HEK293T (cell line): ENCODE results near the gene TTC28.

Source experiments
- CTCF ChIA-PET: fragments of 350-600 bp; formaldehyde crosslinking; extraction: SDS; loops from one replicate; lab custom pipeline; 2021; ENCODE audit warnings: antibody characterized with exemption, inconsistent platforms; lab: Yijun Ruan, JAX
- POLR2A ChIA-PET: fragments of 350-600 bp; formaldehyde crosslinking; extraction: SDS; loops from one replicate; lab custom pipeline; 2020; ENCODE audit warnings: antibody characterized with exemption, inconsistent platforms; lab: Yijun Ruan, JAX
- DNase-seq: peaks from one replicate; pipeline ENCODE4 v3.0.0; 2012; ENCODE audit warnings: mixed read lengths; ENCODE audit errors: extremely low spot score
- ARNT ChIP-seq: fragments of 450-650 bp; IDR thresholded peaks from 2 replicates; pipeline ENCODE4 v1.6.1; 2017; ENCODE audit warnings: mild to moderate bottlenecking
- BHLHE40 ChIP-seq: fragments of 450-650 bp; IDR thresholded peaks from 2 replicates; pipeline ENCODE4 v1.6.1; 2016; ENCODE audit warnings: mild to moderate bottlenecking, moderate library complexity, borderline replicate concordance
- CTBP1 ChIP-seq: fragments of 450-650 bp; IDR thresholded peaks from 2 replicates; pipeline ENCODE4 v1.6.1; 2016; ENCODE audit warnings: borderline replicate concordance
- ELF4 ChIP-seq: fragments of 450-650 bp; IDR thresholded peaks from 2 replicates; pipeline ENCODE4 v1.6.1; 2017; ENCODE audit warnings: antibody characterized with exemption
- FOXA1 ChIP-seq: fragments of 450-650 bp; IDR thresholded peaks from 2 replicates; pipeline ENCODE4 v1.6.1; 2016; ENCODE audit warnings: mild to moderate bottlenecking
- FOXK2 ChIP-seq: fragments of 450-650 bp; IDR thresholded peaks from 2 replicates; pipeline ENCODE4 v1.6.1; 2016; ENCODE audit warnings: mild to moderate bottlenecking
- FOXM1 ChIP-seq: fragments of 450-650 bp; IDR thresholded peaks from 2 replicates; pipeline ENCODE4 v1.6.1; 2017; ENCODE audit warnings: mild to moderate bottlenecking, borderline replicate concordance
- HDGF ChIP-seq: fragments of 450-650 bp; IDR thresholded peaks from 2 replicates; pipeline ENCODE4 v1.6.1; 2017; ENCODE audit warnings: antibody characterized with exemption, borderline replicate concordance
- L3MBTL2 ChIP-seq: fragments of 450-650 bp; conservative IDR thresholded peaks from 2 replicates; pipeline ENCODE4 v1.6.1; 2016; ENCODE audit warnings: mild to moderate bottlenecking
- LEF1 ChIP-seq: fragments of 450-650 bp; IDR thresholded peaks from 2 replicates; pipeline ENCODE4 v1.6.1; 2017; ENCODE audit warnings: mild to moderate bottlenecking, borderline replicate concordance
- NFRKB ChIP-seq: fragments of 450-650 bp; IDR thresholded peaks from 2 replicates; pipeline ENCODE4 v1.6.1; 2016; ENCODE audit warnings: mild to moderate bottlenecking, moderate library complexity
- SP1 ChIP-seq: fragments of 450-650 bp; IDR thresholded peaks from 2 replicates; pipeline ENCODE4 v1.6.1; 2017
- SUZ12 ChIP-seq: fragments of 450-650 bp; IDR thresholded peaks from 2 replicates; pipeline ENCODE4 v1.6.1; 2016; ENCODE audit warnings: mild to moderate bottlenecking
- TARDBP ChIP-seq: fragments of 450-650 bp; IDR thresholded peaks from 2 replicates; pipeline ENCODE4 v1.6.1; 2016
- ZNF384 ChIP-seq: fragments of 450-650 bp; IDR thresholded peaks from 2 replicates; pipeline ENCODE4 v1.6.1; 2016
- TF ChIP-seq, protein P1 (sequence below): fragments of 450-650 bp; IDR thresholded peaks from 2 replicates; pipeline ENCODE4 v1.6.1; 2016

TTC28 gene

DNA sequence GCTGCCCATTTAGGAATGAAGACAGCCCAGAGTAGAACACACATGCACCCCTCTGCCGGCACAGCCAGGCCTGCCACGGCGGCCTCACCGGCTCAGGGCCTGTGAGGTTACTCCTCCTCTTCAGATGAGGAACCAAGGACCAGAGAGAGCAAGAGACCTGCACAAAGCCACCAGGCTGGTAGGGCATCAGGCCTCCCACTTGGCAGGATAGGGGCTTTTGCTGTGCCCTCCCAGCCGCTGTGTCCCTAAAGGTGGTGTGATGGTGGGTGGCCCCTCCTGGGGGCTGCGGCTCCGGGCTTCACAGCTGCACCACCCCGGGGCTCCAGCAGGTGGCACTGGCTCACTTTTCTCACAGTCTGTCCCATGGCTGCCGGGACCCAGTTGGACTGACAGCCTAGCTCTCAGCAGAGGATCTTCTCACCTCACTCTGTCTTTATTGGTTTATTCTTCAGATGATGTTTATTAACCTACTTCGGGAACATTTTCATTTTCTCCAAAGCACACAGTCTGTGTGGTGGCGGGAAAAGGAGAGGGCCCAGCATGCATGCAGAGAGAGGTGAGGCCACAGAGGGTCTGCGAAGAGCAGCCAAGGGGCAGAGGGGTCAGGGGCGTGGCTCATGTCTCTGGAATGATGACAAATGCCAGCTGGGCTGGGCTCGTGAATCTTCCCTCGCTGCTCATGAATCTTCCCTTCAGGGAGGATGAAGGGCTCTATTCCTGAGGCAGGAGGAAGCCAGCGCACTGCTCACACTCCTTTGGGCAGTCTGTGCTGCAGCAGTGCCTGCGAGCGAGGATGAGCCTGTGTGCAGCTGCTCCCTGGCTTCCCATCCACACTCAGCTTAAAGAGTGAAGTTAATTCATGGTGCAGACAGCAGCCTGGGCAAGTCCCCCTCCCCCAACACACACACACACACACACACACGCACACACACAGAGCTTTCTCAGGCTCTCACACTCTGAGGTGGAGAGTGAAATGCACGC is 659.5 kb downstream of the TTC28 start:
- CTCF ChIA-PET: interaction anchor here (0.6 to 2.2 kb wide), 9 partner anchors 10 to 822 kb away, joined by 3 to 11 read pairs (median 4); no protein-coding TSS in a partner anchor
- TF ChIP-seq L3MBTL2 (0 out of 2 replicates have a peak, but pooled peaks have one; percentile 7), FOXM1 (peak; percentile 52; the same call in 1 of the 2 replicates), BHLHE40 (no peak)
- TF ChIP-seq, protein P1, sequence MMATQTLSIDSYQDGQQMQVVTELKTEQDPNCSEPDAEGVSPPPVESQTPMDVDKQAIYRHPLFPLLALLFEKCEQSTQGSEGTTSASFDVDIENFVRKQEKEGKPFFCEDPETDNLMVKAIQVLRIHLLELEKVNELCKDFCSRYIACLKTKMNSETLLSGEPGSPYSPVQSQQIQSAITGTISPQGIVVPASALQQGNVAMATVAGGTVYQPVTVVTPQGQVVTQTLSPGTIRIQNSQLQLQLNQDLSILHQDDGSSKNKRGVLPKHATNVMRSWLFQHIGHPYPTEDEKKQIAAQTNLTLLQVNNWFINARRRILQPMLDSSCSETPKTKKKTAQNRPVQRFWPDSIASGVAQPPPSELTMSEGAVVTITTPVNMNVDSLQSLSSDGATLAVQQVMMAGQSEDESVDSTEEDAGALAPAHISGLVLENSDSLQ: peak; percentile 76
- POLR2A ChIA-PET: interaction anchor here (1.3 kb wide), 1 partner anchor 572 kb away, joined by 3 read pairs; no protein-coding TSS in a partner anchor
- DNase-seq: peak; percentile 89

- CTCF ChIA-PET: interaction anchor here (1.3 to 2.2 kb wide), 3 partner anchors 9 to 573 kb away, joined by 4 to 11 read pairs (median 6); no protein-coding TSS in a partner anchor
- TF ChIP-seq HDGF (no peak), FOXK2 (no peak), SP1 (no peak), BHLHE40 (no peak), L3MBTL2 (no peak), FOXM1 (no peak), TARDBP (no peak), SUZ12 (no peak)
- POLR2A ChIA-PET: interaction anchor here (1.3 kb wide), 1 partner anchor 573 kb away, joined by 3 read pairs; no protein-coding TSS in a partner anchor
- DNase-seq: no peak
Measured at GRCh38 chr22:28019360-28019759, 660.3 kb downstream of the TTC28 start.

DNA sequence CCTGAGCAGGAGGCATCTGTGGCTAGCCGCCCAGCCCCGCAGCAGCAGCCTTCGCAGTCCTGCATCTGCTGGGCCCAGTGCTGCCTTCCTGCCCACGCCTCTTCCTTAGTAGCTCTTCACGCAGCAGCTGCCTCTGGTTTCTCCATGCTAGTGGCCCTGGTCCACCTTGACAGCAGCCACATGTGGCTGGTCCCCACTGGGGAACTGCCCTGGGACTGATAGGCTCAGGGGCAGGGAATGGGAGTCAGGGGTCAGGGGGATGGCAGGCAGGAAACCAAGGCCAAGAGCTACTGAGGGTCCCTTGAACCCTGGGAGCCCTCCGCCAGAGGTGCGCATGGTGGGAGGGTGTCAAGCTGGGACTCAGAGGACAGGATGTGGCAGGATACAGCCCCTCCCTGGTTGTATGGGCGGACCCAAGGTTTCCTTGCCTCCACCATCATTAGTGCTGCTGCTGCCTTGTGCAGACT is 661.1 kb downstream of the TTC28 start:
- CTCF ChIA-PET: interaction anchor here (2.1 to 2.2 kb wide), 2 partner anchors 8 to 32 kb away, joined by 6 to 11 read pairs; no protein-coding TSS in a partner anchor
- no peak for DNase-seq
- POLR2A ChIA-PET: interaction anchor here (1.3 kb wide), 1 partner anchor 574 kb away, joined by 3 read pairs; no protein-coding TSS in a partner anchor
- TF ChIP-seq ELF4 (no peak), HDGF (no peak), L3MBTL2 (no peak), CTBP1 (no peak), LEF1 (no peak), NFRKB (no peak), FOXA1 (no peak), ZNF384 (no peak), TARDBP (no peak)
- TF ChIP-seq, protein P1: no peak

- POLR2A ChIA-PET: no interaction called here
Measured at GRCh38 chr22:28017859-28018258, 661.8 kb downstream of the TTC28 start.

DNA sequence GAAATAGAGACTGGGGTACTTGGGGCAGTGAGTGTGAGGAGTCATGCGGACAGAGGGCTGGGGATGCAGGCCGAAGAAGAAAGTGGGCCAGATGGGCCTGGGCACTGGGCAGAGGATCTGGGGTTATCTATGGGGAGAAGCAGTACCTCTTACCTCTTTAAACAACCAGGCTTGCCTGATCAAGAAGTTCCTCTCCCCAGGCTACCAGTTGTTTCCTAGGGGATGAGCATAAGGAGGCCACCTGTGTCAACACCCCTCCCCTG is 662.2 kb downstream of the TTC28 start:
- DNase-seq: no peak

More at GRCh38 chr22:28017859-28018258, 661.8 kb downstream of the TTC28 start:
- no peak for DNase-seq
- CTCF ChIA-PET: no interaction called here
- no peak for TF ChIP-seq HDGF
- no peak for TF ChIP-seq FOXM1

More for the DNA sequence above, 662.2 kb downstream of the TTC28 start:
- TF ChIP-seq HDGF (no peak), LEF1 (no peak), ARNT (no peak), SUZ12 (no peak), FOXK2 (no peak), CTBP1 (no peak), FOXA1 (no peak), ZNF384 (no peak), FOXM1 (no peak), SP1 (no peak), ELF4 (no peak), L3MBTL2 (no peak)
- TF ChIP-seq, protein P1: no peak
- POLR2A ChIA-PET: no interaction called here
- CTCF ChIA-PET: interaction anchor here (0.5 kb wide), 1 partner anchor 332 kb away, joined by 3 read pairs; no protein-coding TSS in a partner anchor
